ENCODE data around the gene HOXA6. TPM values are rescaled to one million over a fixed set of nuclear protein-coding genes. Genes with fewer than 3 reads are reported as not detected.

The HOXA6 gene
- total RNA-seq, 2 donors from 2014 or later, result not detected

DNA sequence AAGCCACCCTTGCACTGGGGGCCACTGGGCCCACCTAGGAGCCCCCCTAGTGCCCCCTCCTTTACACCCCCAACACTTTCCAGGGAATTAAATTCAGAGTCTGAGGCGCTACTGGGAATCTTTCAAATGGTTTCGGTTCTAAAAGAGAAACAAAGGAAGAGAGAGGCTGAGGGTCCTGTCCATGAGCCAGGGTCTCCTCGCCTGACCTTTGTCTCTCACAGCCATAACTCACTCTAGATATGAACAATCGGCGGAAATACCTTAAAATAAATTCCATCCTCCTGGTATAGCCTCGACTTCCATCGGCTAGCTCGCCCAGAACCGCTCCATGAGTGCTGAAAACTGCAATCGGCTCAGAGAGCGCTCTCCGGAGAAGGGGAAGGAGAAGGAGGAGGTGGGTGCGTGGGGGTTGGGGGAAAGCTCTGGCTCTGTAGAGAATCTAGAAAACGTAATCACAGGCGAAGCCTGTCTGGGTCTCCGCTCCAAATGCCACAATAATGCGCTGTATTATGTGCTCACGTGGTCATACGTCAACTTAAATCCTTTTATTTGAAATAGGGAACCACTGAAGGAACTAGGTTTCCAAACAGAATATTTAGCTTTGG, 29.6 kb downstream of the HOXA6 start:
- intact Hi-C loops (cut with DNase I), result no loop called here
- DNase-seq, result no peak
- peak; percentile 10 to 32 for ATAC-seq

DNA sequence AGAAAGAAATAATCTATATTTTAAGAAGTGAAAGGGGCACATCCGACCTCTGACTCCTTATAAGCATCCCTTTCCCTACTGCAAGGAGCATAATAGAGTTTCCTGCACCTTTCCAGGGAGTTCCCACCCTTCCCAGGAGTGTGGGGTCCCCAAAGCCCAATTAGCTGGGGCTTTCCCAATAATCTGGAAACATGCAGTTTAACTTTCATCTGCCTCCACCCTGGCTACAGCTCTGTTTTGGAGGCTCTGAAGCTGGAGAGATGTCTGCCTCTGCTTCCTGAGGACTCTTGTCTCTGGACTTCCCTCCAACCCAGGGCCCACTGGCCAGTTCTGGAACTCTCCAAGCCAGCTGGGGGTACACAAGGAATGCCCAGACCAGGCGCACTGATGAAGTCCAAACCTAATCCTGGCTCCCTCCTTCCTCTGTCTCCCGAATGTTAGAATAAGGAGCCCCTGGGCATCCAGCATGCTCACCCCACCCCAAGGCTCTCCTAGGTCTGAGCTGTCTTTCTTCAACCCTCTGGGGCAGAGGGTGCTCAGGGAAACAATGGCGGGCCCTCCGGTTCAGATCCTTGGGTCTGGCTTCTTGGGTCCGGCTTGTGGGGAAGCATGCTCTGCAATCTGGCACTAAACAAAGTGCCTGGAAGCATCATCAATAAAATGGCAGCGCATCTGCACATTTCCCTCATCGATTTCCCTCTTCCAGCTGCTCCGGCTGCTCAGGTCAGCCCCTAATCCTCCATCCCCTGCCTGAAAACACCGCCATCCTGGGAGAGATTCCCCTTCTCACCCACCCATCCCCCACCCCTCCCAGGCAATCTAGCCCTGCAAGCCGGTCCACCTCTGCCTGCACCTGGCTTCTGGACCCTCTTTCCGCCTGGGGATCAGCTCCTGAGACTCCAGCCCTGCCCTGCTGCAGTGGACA, 30.4 kb downstream of the HOXA6 start:
- intact Hi-C loops (cut with DNase I), result no loop called here
- ATAC-seq, result no peak
- no peak for DNase-seq

DNA sequence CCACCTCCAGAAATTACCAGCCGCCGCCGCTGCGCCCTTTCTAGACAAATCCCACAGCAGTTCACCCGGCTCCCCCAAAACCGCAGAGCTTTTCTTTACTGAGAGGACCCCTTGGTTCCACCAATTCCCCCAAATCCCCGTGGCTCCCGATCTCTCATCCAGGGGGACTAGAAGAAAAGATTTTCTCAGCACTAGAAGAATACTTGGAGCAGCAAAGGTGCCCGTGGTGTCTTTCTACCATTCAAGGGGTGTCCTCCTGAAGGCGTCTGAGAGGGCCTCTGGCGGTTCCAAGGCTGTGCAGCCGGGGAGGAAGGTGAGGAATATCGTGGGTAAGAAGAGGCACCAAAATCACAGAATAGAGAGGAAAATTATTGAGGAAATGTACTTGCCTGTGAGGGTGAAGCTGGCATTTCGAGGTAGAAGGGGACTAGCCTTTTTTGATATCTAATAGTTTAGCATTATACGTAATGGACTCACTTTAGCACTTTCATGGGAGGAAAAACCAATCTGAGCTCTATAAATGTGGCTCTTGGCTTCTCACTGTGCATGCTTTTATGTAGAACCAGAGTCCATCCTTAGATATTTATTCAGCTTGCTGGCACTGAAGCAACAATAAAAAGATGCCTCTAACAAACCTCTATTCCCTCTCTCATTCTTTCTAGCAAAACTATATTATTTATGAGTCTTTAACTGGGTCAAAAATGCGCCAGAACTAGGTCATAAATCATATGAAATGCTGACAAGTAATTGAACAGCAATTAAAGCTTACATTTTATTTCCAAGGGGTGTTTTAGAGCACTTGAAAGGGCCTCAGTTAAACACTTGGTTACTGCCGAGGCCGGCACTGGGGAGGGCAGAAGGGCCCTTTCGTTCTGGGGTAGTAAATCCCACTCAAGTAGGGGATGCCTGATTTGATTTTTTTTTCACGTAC, 31.3 kb downstream of the HOXA6 start:
- ATAC-seq (no peak), DNase-seq (no peak)
- intact Hi-C loops (cut with DNase I), result no loop called here

DNA sequence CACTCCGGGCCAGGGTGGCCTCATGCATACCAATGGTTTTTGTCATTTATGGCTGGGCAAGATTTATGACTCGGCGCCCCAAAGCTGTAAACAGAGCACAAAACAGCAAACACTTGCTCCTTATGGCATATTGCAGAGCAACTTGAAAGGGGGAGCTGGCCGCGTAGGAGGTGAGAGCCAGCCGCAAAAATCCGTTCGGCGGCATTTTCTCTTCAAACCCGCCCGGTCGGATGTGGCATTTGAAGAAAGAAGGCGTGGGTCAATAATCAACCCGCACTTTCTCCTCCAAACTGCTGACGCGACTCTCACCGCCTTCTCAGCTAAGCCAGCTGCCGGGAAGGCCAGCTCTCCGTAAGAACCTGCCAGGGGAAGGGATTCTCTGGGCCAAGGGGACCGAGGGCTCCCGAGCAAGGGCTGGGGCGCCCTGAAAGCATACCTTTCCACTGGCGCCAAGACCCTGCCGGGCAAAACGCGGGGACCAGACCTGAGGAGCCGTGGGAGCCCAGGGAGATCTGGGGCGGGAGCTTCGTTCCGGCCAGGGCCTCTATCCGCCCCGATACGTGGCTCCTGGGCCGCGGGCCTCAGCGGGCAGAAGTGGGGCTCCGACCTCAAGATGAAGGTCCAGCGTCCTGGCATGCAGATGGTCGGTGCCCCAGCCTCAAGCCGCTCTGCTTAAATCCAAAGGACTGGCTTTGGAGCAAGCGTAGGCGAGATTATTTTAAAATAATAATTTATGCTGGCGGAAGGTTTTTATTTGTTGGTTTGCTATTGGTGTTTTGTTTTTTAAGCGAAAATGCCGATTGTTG, 32.1 kb downstream of the HOXA6 start:
- intact Hi-C loops (cut with DNase I), result no loop called here
- DNase-seq (no peak), ATAC-seq (no peak)

DNA sequence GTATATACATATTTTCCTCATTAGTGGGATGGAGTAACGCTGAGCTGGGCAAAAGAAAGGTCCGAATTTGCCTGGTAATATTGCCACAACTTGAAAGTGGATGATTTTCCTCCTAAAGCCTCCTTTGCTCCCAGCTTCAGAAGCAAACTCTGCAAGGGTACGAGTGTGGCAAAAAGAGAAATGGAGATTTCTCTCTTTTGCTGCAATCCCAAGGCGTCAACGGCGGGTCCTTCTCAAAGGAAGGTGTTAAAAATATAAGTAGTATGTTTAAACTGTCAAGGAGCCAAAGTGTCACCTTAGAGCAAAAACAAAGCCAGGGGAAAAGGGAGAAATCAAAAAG, 32.7 kb downstream of the HOXA6 start:
- intact Hi-C loops (cut with DNase I), result no loop called here
- no peak for DNase-seq

DNA sequence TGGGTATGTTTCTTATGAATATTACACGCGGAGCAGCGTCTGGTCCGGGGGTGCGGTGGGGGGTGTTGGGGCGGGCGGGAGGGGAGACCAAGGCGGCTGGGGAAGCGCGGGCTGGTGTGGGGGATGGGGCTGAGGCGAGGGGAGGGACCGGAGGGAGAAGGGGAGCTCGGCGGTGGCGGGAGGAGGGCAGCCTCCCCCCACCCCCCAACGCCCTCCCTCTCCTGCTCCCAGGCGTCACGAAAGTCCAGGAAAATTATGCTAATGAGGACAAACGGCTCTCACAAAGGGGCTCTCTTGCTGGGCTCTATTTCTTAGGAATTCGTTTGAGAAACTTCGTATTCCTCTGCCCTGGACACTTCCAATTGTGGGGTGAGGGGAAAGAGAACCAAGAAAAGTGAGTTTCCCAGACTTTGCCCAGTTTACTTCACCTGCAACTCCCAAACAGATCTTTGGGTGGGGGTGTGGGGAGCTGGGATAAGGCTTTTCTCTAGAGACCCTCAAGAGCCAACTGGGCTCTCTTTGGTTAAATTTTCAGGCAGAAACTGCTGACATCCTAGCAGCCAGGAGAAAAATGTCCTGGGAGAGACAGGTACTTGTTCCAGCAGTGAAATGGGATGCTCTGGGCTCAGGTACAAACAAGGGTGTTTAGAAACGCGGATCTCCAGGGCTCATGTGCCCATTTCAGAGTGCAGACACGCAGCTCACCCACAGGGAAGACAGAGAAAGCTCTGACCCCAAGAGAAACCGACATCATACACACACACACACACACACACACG, 33.4 kb downstream of the HOXA6 start:
- DNase-seq, result no peak
- intact Hi-C loops (cut with DNase I), result no loop called here
- ATAC-seq, result peak in 1 of 2 donors; percentile 32

More for the DNA sequence above, 32.7 kb downstream of the HOXA6 start:
- ATAC-seq, result no peak

DNA sequence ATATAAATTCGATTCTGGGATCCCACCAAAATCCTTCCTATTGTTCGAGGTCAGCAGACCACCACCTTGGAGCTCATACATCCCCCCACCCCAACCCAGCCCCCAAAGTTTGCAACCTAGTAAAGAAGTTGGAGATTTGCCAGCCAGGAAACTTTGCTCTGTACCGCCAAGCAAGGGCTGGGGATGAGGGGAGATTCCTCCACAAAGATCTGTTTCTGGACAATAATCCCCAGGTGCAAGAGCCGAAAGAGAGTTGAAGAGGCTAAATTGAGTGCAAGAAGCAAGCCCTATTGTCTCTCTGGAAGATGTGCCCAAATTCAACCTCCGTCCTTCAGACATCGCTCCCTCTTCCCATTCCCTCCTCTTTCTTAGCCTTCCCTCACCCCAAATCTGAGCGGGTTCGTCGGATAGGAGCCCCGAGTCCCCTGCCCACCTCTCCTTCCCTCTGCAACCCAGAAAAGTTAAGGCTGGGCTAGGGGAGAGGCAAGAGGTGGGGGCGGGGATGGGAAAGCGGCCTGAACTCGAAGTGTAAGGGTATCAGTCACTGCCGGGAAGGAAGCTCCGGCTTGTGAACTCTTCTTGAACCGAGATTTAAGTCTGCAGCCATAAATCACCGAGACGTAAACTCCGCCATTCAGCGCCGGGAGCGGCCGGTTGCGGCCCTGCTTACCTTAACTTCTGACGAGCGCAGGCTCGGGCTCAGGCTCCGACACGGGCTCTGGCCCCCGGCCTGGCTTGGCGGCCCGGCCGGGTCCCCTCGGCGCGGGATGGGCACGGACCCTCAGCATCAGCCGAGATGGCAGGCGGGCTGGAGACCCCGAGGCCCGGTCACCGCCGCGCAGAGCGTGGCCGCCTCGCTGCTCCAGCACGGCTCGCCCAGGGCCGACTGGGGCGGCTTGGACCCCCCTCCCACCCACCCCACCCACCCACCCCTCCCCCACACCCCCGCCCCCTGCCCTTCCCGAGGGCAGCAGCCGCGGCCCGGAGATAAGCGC, 34.3 kb downstream of the HOXA6 start:
- ATAC-seq, result peak in 1 of 2 donors; percentile 30
- no peak for DNase-seq
- intact Hi-C loops (cut with DNase I), result no loop called here

DNA sequence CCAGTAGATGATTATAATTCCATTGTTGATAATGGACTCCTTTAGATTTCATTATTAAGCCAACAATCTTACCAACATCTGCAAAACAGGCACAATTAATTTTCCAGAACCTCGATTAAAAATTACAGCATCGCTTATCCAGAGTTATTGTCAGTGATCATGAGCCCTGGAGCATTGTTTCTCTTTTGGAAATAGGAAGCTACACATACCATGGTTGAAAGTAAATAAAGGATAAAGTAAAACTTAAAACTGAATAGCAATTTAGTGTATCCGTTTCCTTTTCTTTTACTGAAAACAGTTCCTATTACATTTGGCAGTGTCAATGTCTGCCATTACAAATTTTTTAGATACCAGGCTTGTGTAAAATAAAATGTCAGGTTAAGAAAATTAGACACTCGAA, 35.2 kb downstream of the HOXA6 start:
- intact Hi-C loops (cut with DNase I), result no loop called here
- DNase-seq (no peak), ATAC-seq (no peak)

DNA sequence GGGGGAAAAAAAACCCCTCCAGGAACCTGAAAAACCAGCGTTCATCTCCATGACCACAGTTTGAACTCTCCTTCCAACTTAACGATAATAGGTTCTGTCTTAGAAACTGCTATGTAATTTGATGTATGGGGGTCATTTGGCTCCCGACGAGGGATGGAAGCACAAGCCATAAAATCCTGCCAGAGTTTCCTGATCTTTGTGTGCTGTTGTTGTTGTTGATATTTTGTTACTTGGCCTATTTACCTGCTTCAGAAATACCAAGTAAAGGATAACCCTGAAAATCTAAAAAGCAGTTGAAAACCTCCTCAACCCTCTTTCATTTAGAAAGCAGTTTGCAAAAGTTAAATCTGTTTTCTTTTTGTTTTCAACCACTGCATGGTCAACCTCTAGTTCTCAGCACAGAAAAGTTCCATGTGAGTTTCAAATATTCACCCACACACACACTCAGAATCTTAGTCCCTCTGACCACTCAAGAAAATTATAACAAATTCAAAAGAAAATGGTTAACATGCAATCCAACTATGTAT, 35.8 kb downstream of the HOXA6 start:
- intact Hi-C loops (cut with DNase I), result no loop called here
- DNase-seq (no peak), ATAC-seq (no peak)

DNA sequence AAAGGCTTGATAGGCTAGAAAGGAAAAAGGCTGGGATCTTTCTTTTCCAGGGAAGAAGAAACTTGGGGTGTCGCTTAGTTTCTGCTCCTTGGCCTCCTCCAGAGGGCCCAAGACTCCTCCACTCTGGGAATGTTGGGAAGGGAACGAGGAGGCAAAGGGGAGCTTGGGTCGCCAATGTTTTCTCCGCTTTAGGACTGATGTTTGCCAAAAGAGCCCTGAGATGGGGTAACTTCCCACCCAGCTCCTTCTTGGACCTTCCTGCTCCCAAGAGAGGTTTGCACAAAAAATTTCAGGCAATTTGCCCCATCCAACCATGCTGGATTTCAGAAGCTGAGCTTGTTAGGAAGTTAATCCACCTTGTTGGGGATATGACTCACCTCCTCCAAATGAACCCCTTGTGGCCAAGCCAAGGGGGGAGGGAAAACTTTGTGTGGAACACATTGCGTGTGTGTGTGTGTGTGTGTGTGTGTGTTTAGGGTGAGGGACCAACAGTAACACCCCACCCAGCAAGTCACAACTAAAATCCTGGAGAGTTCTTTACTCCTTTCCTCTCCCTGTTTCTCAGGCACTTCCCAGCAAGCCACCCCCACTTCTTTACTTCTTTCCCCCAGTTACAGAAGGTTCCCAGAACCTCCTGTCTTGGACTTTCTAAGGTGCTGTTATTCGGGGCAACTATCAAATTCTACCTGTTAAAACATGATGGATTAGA, 36.4 kb downstream of the HOXA6 start:
- DNase-seq, result no peak
- intact Hi-C loops (cut with DNase I), result no loop called here
- no peak for ATAC-seq

DNA sequence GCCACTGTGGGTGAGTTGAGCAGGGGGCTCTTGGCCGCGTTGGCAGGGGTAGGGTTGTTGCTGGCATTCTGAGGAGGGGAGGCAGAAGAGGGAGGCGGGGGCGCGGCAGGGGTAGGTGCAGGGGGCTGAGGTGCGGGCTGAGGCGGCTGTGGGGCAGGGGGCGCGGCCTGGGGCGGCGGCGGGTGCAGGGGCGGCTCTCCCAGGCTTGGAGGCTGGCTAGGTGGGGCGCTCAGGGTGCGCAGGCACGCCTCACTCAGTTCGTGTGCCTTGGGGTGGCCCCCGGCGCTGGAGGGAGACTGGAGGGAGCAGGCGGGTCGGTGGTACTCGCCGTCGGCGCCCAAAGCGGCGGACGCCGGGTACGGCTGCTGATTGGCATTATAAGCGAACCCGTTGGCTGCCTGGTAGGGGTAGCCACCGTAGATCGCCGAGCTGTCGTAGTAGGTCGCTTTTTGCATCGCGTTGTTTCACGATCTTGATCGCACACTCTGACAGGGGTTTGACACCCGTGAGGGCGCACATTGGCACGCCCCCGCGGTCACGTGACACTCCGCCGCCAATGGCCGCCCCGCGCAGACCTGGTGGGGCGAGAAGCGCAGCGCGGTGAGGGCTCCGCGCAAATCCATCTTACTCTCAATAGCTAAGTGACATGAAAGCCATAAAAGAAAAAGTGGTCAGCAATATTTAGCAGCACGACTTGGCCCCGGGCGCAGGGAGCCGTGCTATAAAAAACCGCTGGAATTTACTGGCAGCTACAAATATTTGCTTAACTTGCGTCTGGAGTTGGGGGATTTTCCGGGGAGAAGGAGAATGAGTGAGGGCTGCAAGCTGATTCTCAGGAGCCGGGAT, 37.2 kb downstream of the HOXA6 start:
- no peak for DNase-seq
- intact Hi-C loops (cut with DNase I), result no loop called here

DNA sequence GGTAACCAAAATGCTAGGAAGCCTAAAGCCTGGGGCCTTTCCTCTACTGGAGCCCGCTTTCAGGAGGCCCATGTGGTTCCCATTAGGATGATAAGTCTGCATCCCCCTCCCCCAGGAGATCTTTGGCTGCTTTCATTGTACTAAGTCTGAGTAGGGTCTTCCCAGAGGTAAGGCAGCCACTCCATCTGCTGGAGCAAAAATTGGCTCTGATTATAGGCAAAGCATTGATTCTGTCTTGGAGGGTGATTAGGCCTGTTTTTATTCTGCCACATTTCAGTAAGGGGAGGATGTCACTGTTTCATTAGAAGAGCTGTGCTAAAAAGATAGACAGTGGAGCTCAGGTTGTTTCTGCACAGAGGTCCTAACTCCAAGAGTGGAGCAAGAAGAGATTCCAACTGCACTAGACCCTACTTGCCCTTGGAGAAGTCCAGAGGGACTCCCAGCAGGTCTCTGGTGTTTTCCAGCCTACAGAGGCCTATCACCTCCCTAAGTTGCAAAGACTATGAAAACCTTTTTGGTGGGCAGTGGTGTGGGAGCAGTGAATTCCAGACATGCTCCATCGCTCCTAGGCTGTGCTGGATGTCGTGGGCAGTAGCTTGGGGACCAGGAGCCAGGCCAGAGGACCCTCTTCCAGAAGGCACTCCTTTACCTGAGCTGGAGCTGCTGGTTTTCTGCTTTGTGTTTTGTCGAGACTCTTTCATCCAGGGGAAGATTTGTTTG, 37.9 kb downstream of the HOXA6 start:
- intact Hi-C loops (cut with DNase I), result no loop called here
- DNase-seq, result no peak
- ATAC-seq, result no peak

More for the DNA sequence above, 37.2 kb downstream of the HOXA6 start:
- no peak for ATAC-seq

DNA sequence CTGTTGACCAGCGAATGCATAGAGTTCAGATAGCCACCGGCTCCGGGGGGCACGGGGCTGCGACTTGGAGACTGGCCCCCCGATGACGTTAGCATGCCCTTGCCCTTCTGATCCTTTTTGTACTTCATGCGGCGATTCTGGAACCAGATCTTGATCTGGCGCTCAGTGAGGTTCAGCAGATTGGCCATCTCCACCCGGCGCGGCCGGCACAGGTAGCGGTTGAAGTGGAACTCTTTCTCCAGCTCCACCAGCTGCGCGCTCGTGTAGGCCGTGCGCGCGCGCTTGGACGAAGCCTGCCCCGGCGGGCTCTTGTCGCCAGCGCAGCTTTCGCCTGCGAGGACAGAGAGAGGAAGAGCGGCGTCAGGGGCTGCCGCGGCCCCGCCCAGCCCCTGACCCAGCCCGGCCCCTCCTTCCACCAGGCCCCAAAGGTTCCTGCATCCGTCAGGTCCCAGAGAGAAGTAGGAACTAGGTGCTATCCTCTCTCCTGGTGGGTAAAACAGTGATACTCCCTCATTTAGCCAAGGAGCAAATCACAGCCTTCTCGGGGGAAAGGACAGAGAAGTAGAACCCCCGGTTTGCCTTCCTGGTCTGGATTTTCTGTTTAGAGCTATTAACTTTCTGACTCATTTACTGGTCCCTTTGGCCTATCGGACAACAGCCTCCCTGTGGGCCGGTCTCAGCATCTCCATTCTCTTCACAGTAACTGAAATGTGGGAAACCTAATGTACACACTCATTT, 39.0 kb downstream of the HOXA6 start:
- peak; percentile 34 to 67 for ATAC-seq
- intact Hi-C loops (cut with DNase I), result no loop called here
- DNase-seq, result no peak
